DOHH2 (cell line): ENCODE measurements around the gene BOLA3.

Experiments
- H3F3A ChIP-seq: fragments of 200-600 bp; sonication (generic), shearing (Covaris generic); 2 replicates; pipeline ENCODE4 v1.6.0; 2016; ENCODE audit warnings: antibody characterized with exemption, mild to moderate bottlenecking; ENCODE audit not compliant: control insufficient read depth, insufficient read depth
- H3K27ac ChIP-seq: fragments of 200-600 bp; sonication (generic); 2 replicates; pipeline ENCODE4 v1.5.1; 2014; ENCODE audit warnings: low read depth, mild to moderate bottlenecking, low read length, moderate library complexity
- H3K27me3 ChIP-seq: fragments of 200-600 bp; sonication (generic); 2 replicates; pipeline ENCODE4 v1.6.1; 2014; ENCODE audit warnings: mild to moderate bottlenecking, low read length, mixed read lengths; ENCODE audit not compliant: control insufficient read depth
- H3K36me3 ChIP-seq: fragments of 200-600 bp; sonication (generic); 2 replicates; pipeline ENCODE4 v1.6.1; 2014; ENCODE audit warnings: mild to moderate bottlenecking, low read length, moderate library complexity, mixed read lengths; ENCODE audit not compliant: control insufficient read depth
- H3K4me1 ChIP-seq: fragments of 200-600 bp; sonication (generic); 2 replicates; pipeline ENCODE4 v1.6.1; 2014; ENCODE audit warnings: mild to moderate bottlenecking, low read length, mixed read lengths; ENCODE audit not compliant: control insufficient read depth
- H3K4me2 ChIP-seq: fragments of 200-600 bp; sonication (generic); 2 replicates; pipeline ENCODE4 v1.6.0; 2014; ENCODE audit warnings: mild to moderate bottlenecking, low read length, moderate library complexity
- H3K4me3 ChIP-seq: fragments of 200-600 bp; sonication (generic); 2 replicates; pipeline ENCODE4 v1.5.1; 2014; ENCODE audit warnings: mild to moderate bottlenecking, low read length, mixed read lengths
- H3K79me2 ChIP-seq: fragments of 200-600 bp; sonication (generic); 2 replicates; pipeline ENCODE4 v1.6.1; 2014; ENCODE audit warnings: mild to moderate bottlenecking, low read length, mixed read lengths; ENCODE audit not compliant: control insufficient read depth
- H3K9me2 ChIP-seq: fragments of 200-600 bp; sonication (generic); replicated peaks from 2 replicates; pipeline ENCODE4 v1.6.1; 2014; ENCODE audit warnings: mild to moderate bottlenecking, low read length, mixed read lengths; ENCODE audit not compliant: control insufficient read depth
- H3K9me3 ChIP-seq: fragments of 200-600 bp; sonication (generic); 2 replicates; pipeline ENCODE4 v1.6.1; 2014; ENCODE audit warnings: antibody characterized with exemption, low read length, mixed read lengths; ENCODE audit not compliant: control insufficient read depth, insufficient read depth
- H4K20me1 ChIP-seq: fragments of 200-600 bp; sonication (generic); 2 replicates; pipeline ENCODE4 v1.6.0; 2014; ENCODE audit warnings: low read depth, mild to moderate bottlenecking, antibody characterized with exemption, low read length, moderate library complexity; ENCODE audit not compliant: control insufficient read depth, insufficient read depth
- EZH2phosphoT487 ChIP-seq: fragments of 200-600 bp; sonication (generic); IDR thresholded peaks from 2 replicates; pipeline ENCODE4 v1.6.1; 2017; ENCODE audit warnings: borderline replicate concordance, mild to moderate bottlenecking, antibody characterized with exemption, low read length, moderate library complexity, mixed read lengths
- TF ChIP-seq, protein P1 (sequence below): fragments of 200-600 bp; sonication (generic); IDR thresholded peaks from one replicate; pipeline ENCODE4 v1.5.1; 2014; ENCODE audit warnings: antibody characterized with exemption, mild to moderate bottlenecking, low read depth, low read length; ENCODE audit not compliant: poor library complexity, severe bottlenecking

Gene BOLA3

DNA sequence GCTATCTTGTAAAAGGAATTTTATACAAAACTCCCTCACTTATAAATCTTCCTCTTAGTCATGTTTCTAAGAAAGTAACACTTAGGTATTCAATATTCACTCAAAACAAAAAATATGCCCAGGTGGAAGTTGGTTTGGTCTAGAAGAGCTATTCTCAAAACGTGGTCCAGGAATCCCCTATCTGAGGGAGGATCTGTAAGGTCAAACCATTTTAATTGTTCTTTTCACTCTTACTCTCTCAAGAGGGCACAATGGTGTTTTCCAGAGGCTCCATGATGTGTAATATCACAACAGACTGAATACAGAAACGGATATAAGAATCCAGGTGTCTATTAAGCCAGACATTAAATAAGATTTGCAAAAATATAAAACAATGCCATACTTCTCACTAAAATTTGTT, 21.0 kb upstream of the BOLA3 start:
- Histone ChIP-seq H4K20me1 (peaks cover 2% of the 10 kb centered on the region), H3K79me2 (peaks cover 97% of the 10 kb centered on the region), H3K27ac (no peak overlapping the region), H3K27me3 (no peaks in the 10 kb centered on the region), H3K4me1 (peaks cover 4% of the 10 kb centered on the region; the same call in 1 of the 2 replicates), H3K9me3 (no peaks in the 10 kb centered on the region), H3K4me2 (no peak overlapping the region), H3K4me3 (no peak overlapping the region), H3K9me2 (no peaks in the 10 kb centered on the region), H3F3A (peaks cover 11% of the 10 kb centered on the region), H3K36me3 (peaks cover 90% of the 10 kb centered on the region)
- no peak for TF ChIP-seq EZH2phosphoT487
- TF ChIP-seq, protein P1, sequence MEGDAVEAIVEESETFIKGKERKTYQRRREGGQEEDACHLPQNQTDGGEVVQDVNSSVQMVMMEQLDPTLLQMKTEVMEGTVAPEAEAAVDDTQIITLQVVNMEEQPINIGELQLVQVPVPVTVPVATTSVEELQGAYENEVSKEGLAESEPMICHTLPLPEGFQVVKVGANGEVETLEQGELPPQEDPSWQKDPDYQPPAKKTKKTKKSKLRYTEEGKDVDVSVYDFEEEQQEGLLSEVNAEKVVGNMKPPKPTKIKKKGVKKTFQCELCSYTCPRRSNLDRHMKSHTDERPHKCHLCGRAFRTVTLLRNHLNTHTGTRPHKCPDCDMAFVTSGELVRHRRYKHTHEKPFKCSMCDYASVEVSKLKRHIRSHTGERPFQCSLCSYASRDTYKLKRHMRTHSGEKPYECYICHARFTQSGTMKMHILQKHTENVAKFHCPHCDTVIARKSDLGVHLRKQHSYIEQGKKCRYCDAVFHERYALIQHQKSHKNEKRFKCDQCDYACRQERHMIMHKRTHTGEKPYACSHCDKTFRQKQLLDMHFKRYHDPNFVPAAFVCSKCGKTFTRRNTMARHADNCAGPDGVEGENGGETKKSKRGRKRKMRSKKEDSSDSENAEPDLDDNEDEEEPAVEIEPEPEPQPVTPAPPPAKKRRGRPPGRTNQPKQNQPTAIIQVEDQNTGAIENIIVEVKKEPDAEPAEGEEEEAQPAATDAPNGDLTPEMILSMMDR: no peak

DNA sequence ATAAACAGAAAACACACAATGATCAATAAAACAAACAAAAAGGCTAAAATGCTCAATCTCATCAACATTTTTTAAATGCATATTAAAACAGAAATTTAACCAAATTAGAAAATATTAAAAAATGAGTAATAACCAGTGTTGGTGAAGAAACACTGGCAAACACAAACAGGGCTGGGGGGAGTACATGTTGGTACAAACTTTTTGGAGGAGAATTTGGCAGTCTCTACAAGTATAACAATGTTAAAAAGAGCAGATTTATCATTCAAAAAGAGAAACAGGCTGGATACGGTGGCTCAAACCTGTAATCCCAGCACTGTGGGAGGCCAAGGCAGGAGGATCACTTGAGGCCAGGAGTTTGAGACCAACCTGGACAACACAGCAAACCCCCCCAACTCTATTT, 17.0 kb upstream of the BOLA3 start:
- peaks cover 93% of the 10 kb centered on the region for H3K79me2 ChIP-seq
- no peaks in the 10 kb centered on the region for H3K27me3 ChIP-seq
- H3K27ac ChIP-seq: no peak overlapping the region
- peaks cover 11% of the 10 kb centered on the region for H3F3A ChIP-seq
- TF ChIP-seq, protein P1: no peak
- TF ChIP-seq EZH2phosphoT487: no peak
- peaks cover 2% of the 10 kb centered on the region for H4K20me1 ChIP-seq
- H3K9me3 ChIP-seq: no peaks in the 10 kb centered on the region
- H3K4me2 ChIP-seq: no peak overlapping the region
- no peaks in the 10 kb centered on the region for H3K9me2 ChIP-seq
- no peak overlapping the region for H3K4me3 ChIP-seq
- H3K36me3 ChIP-seq: peaks cover 99% of the 10 kb centered on the region
- H3K4me1 ChIP-seq: no peaks in the 10 kb centered on the region

DNA sequence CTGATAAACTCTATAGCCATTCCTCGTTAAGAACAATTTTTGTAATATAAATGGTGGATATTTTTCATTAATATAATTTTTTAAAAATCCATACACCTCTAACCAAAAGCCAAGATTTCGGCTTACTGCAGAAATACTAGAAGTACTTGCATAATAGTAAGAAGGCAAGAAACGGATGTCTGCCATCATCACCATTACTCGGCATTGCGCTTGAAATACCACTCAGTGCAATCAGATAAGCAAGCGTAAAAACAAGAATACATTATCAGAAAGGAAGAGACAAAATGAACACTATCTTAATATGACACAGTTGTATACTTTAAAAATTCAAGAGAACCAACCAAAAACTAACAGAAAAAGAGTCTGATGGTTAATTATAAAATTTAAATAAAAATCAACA, 15.2 kb upstream of the BOLA3 start:
- TF ChIP-seq, protein P1: no peak
- TF ChIP-seq EZH2phosphoT487: no peak
- Histone ChIP-seq H3K4me3 (no peak overlapping the region), H3K36me3 (peaks cover 99% of the 10 kb centered on the region), H3K27ac (no peak overlapping the region), H4K20me1 (peaks cover 2% of the 10 kb centered on the region; the same call in 1 of the 2 replicates), H3K27me3 (no peaks in the 10 kb centered on the region), H3K4me2 (no peak overlapping the region), H3K4me1 (no peaks in the 10 kb centered on the region), H3K9me3 (no peaks in the 10 kb centered on the region), H3F3A (peaks cover 5% of the 10 kb centered on the region), H3K79me2 (peaks cover 86% of the 10 kb centered on the region), H3K9me2 (no peaks in the 10 kb centered on the region)
